Measurements from ENCODE around the gene DISC1. TPM values are rescaled to one million over a fixed set of nuclear protein-coding genes. Genes with fewer than 3 reads are reported as not detected.
"Not testable (repeated sequence)": the region's sequence is repeated elsewhere in the genome, so short reads cannot be mapped to it uniquely, and the experiment has no call there.

DISC1 gene
- total RNA-seq, 1 donor from 2014 or later = 13.6 TPM

- Histone ChIP-seq H3K4me1 (no peaks in the 10 kb centered on the region), H3K27ac (no peak overlapping the region), H3K9me3 (peaks cover 1% of the 10 kb centered on the region), H3K27me3 (ENCODE audit: low read depth) (no peaks in the 10 kb centered on the region), H3K4me3 (no peak overlapping the region), H3K36me3 (no peaks in the 10 kb centered on the region)
- no peak for TF ChIP-seq CTCF (IDR thresholded peaks at IDR 0.05)
- DNase-seq (no peak), ATAC-seq (no peak)
- intact Hi-C loops (cut with DNase I) = no loop called here
Observed at GRCh38 chr1:231665726-231666125, 39.1 kb downstream of the DISC1 start.

- ATAC-seq (no peak), DNase-seq (no peak)
- Histone ChIP-seq H3K27me3 (ENCODE audit: low read depth) (no peaks in the 10 kb centered on the region), H3K9me3 (peaks cover 3% of the 10 kb centered on the region), H3K4me1 (no peaks in the 10 kb centered on the region), H3K4me3 (no peak overlapping the region), H3K36me3 (no peaks in the 10 kb centered on the region), H3K27ac (no peak overlapping the region)
- intact Hi-C loops (cut with DNase I) = no loop called here
- TF ChIP-seq CTCF (IDR thresholded peaks at IDR 0.05) = no peak
Observed at GRCh38 chr1:231666220-231666936, 39.8 kb downstream of the DISC1 start.

- Histone ChIP-seq H3K27me3 (ENCODE audit: low read depth) (no peaks in the 10 kb centered on the region), H3K4me1 (no peaks in the 10 kb centered on the region), H3K4me3 (no peak overlapping the region), H3K27ac (no peak overlapping the region), H3K9me3 (peaks cover 3% of the 10 kb centered on the region), H3K36me3 (no peaks in the 10 kb centered on the region)
- intact Hi-C loops (cut with DNase I) = no loop called here
- TF ChIP-seq CTCF (IDR thresholded peaks at IDR 0.05) = no peak
- DNase-seq (no peak), ATAC-seq (no peak)
Observed at GRCh38 chr1:231666937-231667608, 40.5 kb downstream of the DISC1 start.

GRCh38 chr1:231667896-231668506 is 41.4 kb downstream of the DISC1 start:
- intact Hi-C loops (cut with DNase I) = no loop called here
- Histone ChIP-seq H3K4me1 (no peaks in the 10 kb centered on the region), H3K27ac (no peak overlapping the region), H3K4me3 (no peak overlapping the region), H3K9me3 (peaks cover 3% of the 10 kb centered on the region), H3K36me3 (no peaks in the 10 kb centered on the region), H3K27me3 (ENCODE audit: low read depth) (no peaks in the 10 kb centered on the region)
- DNase-seq (no peak), ATAC-seq (no peak)
- TF ChIP-seq CTCF (IDR thresholded peaks at IDR 0.05) = no peak

- peaks cover 3% of the 10 kb centered on the region for H3K9me3 ChIP-seq
- intact Hi-C loops (cut with DNase I) = no loop called here
- H3K4me1 ChIP-seq = no peaks in the 10 kb centered on the region
- DNase-seq (no peak), ATAC-seq (no peak)
- H3K36me3 ChIP-seq = no peaks in the 10 kb centered on the region
- no peaks in the 10 kb centered on the region for H3K27me3 ChIP-seq (ENCODE audit: low read depth)
- no peak for TF ChIP-seq CTCF (IDR thresholded peaks at IDR 0.05)
- H3K27ac ChIP-seq = no peak overlapping the region
- no peak overlapping the region for H3K4me3 ChIP-seq
Observed at GRCh38 chr1:231668826-231669225, 42.2 kb downstream of the DISC1 start.

GRCh38 chr1:231669864-231670621 is 43.5 kb downstream of the DISC1 start:
- intact Hi-C loops (cut with DNase I); H3K9me3 ChIP-seq; H3K36me3 ChIP-seq; H3K4me3 ChIP-seq; H3K27ac ChIP-seq; H3K4me1 ChIP-seq; ATAC-seq; H3K27me3 ChIP-seq (ENCODE audit: low read depth); DNase-seq: not testable (repeated sequence)

All from lower lobe of right lung (tissue), 2 donors.